ENCODE results near the gene PHLDA3. TPM values are rescaled to one million over a fixed set of nuclear protein-coding genes. Genes with fewer than 3 reads are reported as not detected.
A peak's percentile ranks its signal among the peaks of the same experiment; 100 is the strongest.

The PHLDA3 gene
- total and polyA plus RNA-seq, 2 donors (not counting 1 experiment from before 2014, with no cell fraction given): 26.5 to 141 TPM

DNA sequence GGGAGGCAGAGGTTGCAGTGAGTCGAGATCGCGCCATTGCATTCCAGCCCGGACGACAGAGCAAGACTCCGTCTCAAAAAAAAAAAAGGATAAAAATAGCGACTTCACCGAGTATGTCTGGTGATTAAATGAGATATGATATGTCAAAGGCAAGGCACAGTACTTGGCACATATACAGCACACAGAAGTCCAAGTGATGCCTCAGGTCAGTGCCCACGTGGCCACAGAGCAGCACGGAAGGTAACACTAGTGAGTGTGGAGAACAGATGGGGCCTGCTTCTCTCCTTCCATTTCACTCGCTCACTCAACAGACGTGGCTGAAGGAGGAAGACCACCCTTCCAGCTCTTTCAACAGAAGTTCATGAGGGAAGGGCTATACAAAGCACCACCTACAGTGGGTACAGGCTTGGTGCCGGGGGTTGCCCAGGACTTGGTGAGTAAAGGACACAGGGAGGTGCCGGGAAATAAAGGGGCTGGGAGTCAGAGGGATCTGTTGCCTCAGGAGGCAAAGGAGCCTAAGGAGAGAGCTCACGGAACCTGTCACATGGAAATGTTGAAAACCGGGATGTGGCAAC is 29.0 kb upstream of the PHLDA3 start:
- Histone ChIP-seq H3K4me1 (ENCODE audit: control insufficient read depth, extremely low read depth, insufficient read depth, low read length) (peaks cover 53% of the 10 kb centered on the region), H3K36me3 (ENCODE audit: control insufficient read depth, insufficient read depth, low read length) (peaks cover 21% of the 10 kb centered on the region), H3K27ac (ENCODE audit: insufficient read depth, low read length) (no peak overlapping the region), H3K4me2 (ENCODE audit: extremely low read depth, insufficient read depth, low read length) (no peak overlapping the region), H3K9ac (ENCODE audit: insufficient read depth, low read length) (no peak overlapping the region), H3K27me3 (ENCODE audit: control insufficient read depth, insufficient read depth, low read length) (no peaks in the 10 kb centered on the region), H3K9me3 (ENCODE audit: control insufficient read depth, insufficient read depth, low read depth, low read length) (no peaks in the 10 kb centered on the region), H3K4me3 (replicated peaks in 1 of 4; ENCODE audit: control extremely low read depth in 1 of 4, insufficient read depth in 1 of 4, low read depth in 3 of 4, low read length in 4 of 4) (no peak overlapping the region), H3K79me2 (ENCODE audit: control insufficient read depth, insufficient read depth, low read length) (peaks cover 65% of the 10 kb centered on the region), H4K20me1 (ENCODE audit: control insufficient read depth, extremely low read depth, insufficient read depth, low read length) (no peaks in the 10 kb centered on the region), H2AFZ (ENCODE audit: low read length) (no peak overlapping the region)
- no peak for DNase-seq (ENCODE audit: low read depth in 2 of 2)
- TF ChIP-seq, protein P1, sequence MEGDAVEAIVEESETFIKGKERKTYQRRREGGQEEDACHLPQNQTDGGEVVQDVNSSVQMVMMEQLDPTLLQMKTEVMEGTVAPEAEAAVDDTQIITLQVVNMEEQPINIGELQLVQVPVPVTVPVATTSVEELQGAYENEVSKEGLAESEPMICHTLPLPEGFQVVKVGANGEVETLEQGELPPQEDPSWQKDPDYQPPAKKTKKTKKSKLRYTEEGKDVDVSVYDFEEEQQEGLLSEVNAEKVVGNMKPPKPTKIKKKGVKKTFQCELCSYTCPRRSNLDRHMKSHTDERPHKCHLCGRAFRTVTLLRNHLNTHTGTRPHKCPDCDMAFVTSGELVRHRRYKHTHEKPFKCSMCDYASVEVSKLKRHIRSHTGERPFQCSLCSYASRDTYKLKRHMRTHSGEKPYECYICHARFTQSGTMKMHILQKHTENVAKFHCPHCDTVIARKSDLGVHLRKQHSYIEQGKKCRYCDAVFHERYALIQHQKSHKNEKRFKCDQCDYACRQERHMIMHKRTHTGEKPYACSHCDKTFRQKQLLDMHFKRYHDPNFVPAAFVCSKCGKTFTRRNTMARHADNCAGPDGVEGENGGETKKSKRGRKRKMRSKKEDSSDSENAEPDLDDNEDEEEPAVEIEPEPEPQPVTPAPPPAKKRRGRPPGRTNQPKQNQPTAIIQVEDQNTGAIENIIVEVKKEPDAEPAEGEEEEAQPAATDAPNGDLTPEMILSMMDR (conservative IDR thresholded peaks at IDR 0.05 in 1 of 2, IDR thresholded peaks at IDR 0.05 in 1 of 2; ENCODE audit: low read depth in 1 of 2, low read length in 2 of 2): no peak
- no peak for TF ChIP-seq EZH2 (IDR thresholded peaks at IDR 0.05; ENCODE audit: low read length, missing control alignments)

DNA sequence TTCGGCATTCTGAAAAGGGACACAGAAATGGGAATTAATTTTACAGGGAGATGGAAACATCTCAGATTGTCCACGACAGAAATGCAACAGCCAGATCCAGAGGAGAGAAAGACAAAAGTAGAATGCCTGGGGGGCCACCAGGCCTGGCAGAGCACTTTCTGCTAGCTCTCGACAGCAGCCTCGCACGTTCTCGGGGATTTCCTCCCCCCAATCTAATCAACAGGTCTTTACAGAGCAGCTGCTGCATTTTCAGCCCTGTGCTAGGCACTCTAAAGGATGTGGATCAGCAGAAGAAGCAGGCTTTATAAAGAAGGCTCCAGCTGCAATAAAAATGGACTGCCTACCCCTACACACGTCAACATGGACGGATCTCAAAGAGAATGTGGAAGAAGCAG is 27.3 kb upstream of the PHLDA3 start:
- peak overlapping the region; percentile 58 for H3K27ac ChIP-seq (ENCODE audit: insufficient read depth, low read length)

DNA sequence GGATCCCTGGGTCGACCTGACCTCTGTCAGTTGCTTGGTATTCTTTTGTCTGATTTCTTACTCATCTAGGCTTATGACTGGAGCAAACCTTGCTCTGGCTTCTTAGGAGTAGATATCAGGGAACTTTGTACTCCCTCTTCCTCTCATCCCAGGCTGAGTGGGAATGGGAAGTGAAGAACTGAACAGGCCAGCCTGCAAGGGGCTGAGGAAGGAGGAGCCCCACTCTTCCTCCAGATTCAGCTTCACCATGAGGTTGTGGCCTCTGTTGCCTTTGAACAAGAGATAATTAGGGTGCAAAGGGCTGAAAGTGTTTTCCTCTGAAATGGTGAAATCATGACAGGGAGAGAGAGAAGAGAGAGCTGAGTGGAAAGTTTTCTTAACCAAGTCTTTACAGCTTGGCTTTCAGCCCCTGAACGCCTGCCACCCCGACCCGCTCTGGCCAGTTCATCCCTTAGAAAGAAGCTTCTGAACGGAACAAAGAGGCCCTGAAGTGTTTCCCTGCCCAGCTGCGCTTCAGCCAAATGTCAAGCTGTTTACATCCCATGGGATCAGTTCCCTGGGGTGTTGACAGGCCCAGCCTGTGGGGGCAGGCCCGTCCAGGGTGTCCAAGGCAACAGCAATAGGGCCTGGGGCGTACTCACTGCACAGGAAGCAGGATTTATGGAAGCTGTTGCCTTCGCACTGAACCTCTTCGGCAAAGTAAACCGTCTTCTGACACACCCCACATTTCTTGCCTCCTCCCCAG is 26.7 kb upstream of the PHLDA3 start:
- Histone ChIP-seq H2AFZ (ENCODE audit: low read length) (no peak overlapping the region), H3K4me1 (ENCODE audit: control insufficient read depth, extremely low read depth, insufficient read depth, low read length) (peaks cover 48% of the 10 kb centered on the region), H3K4me2 (ENCODE audit: extremely low read depth, insufficient read depth, low read length) (peak overlapping the region; percentile 37), H3K36me3 (ENCODE audit: control insufficient read depth, insufficient read depth, low read length) (peaks cover 21% of the 10 kb centered on the region), H4K20me1 (ENCODE audit: control insufficient read depth, extremely low read depth, insufficient read depth, low read length) (no peaks in the 10 kb centered on the region), H3K4me3 (replicated peaks in 1 of 4; ENCODE audit: control extremely low read depth in 1 of 4, insufficient read depth in 1 of 4, low read depth in 3 of 4, low read length in 4 of 4) (no peak overlapping the region), H3K27ac (ENCODE audit: insufficient read depth, low read length) (peak overlapping the region; percentile 58), H3K79me2 (ENCODE audit: control insufficient read depth, insufficient read depth, low read length) (peaks cover 53% of the 10 kb centered on the region), H3K9ac (ENCODE audit: insufficient read depth, low read length) (no peak overlapping the region), H3K9me3 (ENCODE audit: control insufficient read depth, insufficient read depth, low read depth, low read length) (no peaks in the 10 kb centered on the region), H3K27me3 (ENCODE audit: control insufficient read depth, insufficient read depth, low read length) (no peaks in the 10 kb centered on the region)
- TF ChIP-seq EZH2 (IDR thresholded peaks at IDR 0.05; ENCODE audit: low read length, missing control alignments): no peak
- TF ChIP-seq, protein P1 (conservative IDR thresholded peaks at IDR 0.05 in 1 of 2, IDR thresholded peaks at IDR 0.05 in 1 of 2; ENCODE audit: low read depth in 1 of 2, low read length in 2 of 2): no peak
- peak; percentile 39 to 95 for DNase-seq (ENCODE audit: low read depth in 2 of 2)

More for the DNA sequence above, 27.3 kb upstream of the PHLDA3 start:
- H4K20me1 ChIP-seq (ENCODE audit: control insufficient read depth, extremely low read depth, insufficient read depth, low read length): no peaks in the 10 kb centered on the region
- no peak overlapping the region for H3K9ac ChIP-seq (ENCODE audit: insufficient read depth, low read length)
- TF ChIP-seq, protein P1 (conservative IDR thresholded peaks at IDR 0.05 in 1 of 2, IDR thresholded peaks at IDR 0.05 in 1 of 2; ENCODE audit: low read depth in 1 of 2, low read length in 2 of 2): no peak
- peaks cover 59% of the 10 kb centered on the region for H3K79me2 ChIP-seq (ENCODE audit: control insufficient read depth, insufficient read depth, low read length)
- H3K4me1 ChIP-seq (ENCODE audit: control insufficient read depth, extremely low read depth, insufficient read depth, low read length): peaks cover 54% of the 10 kb centered on the region
- no peaks in the 10 kb centered on the region for H3K27me3 ChIP-seq (ENCODE audit: control insufficient read depth, insufficient read depth, low read length)
- H2AFZ ChIP-seq (ENCODE audit: low read length): no peak overlapping the region
- DNase-seq (ENCODE audit: low read depth in 2 of 2): no peak
- no peaks in the 10 kb centered on the region for H3K9me3 ChIP-seq (ENCODE audit: control insufficient read depth, insufficient read depth, low read depth, low read length)
- peaks cover 21% of the 10 kb centered on the region for H3K36me3 ChIP-seq (ENCODE audit: control insufficient read depth, insufficient read depth, low read length)
- peak overlapping the region; percentile 3 for H3K4me2 ChIP-seq (ENCODE audit: extremely low read depth, insufficient read depth, low read length)
- peak overlapping the region in 1 of 4 experiments; percentile 20 for H3K4me3 ChIP-seq (replicated peaks in 1 of 4; ENCODE audit: control extremely low read depth in 1 of 4, insufficient read depth in 1 of 4, low read depth in 3 of 4, low read length in 4 of 4)

Data from fibroblast of lung (primary cell).